BE2C (cell line): ENCODE measurements around the gene C1QTNF5.

Experiments used
- DNase-seq: peaks from one replicate; pipeline ENCODE4 v3.0.0-alpha.2; 2020
- H3K27me3 ChIP-seq: fragments of 250-450 bp; sonication (Bioruptor Pico); 2 replicates; pipeline ENCODE4 v1.5.1; 2020; ENCODE audit warnings: mild to moderate bottlenecking
- H3K36me3 ChIP-seq: fragments of 250-450 bp; sonication (Bioruptor Pico); 2 replicates; pipeline ENCODE4 v1.5.1; 2020; ENCODE audit warnings: mild to moderate bottlenecking
- H3K4me1 ChIP-seq: fragments of 250-450 bp; sonication (Bioruptor Pico); 2 replicates; pipeline ENCODE4 v1.5.1; 2020
- H3K4me3 ChIP-seq: 2 replicates; pipeline ENCODE4 v1.5.1; 2011; ENCODE audit warnings: low read depth, low read length
- H3K9me3 ChIP-seq: fragments of 250-450 bp; sonication (Bioruptor Pico); 2 replicates; pipeline ENCODE4 v1.5.1; 2020
- CTCF ChIP-seq: IDR thresholded peaks from 2 replicates; pipeline ENCODE4 v1.5.1; 2012; ENCODE audit warnings: mild to moderate bottlenecking, low read depth, low read length

Gene C1QTNF5

GRCh38 chr11:119305556-119306372, 34.9 kb downstream of the C1QTNF5 start:
- Histone ChIP-seq H3K4me3 (no peak overlapping the region), H3K27me3 (no peaks in the 10 kb centered on the region), H3K9me3 (no peaks in the 10 kb centered on the region), H3K36me3 (peaks cover 18% of the 10 kb centered on the region; the same call in 1 of the 2 replicates), H3K4me1 (no peaks in the 10 kb centered on the region; the same call in 1 of the 2 replicates)
- DNase-seq = no peak
- no peak for TF ChIP-seq CTCF

DNA sequence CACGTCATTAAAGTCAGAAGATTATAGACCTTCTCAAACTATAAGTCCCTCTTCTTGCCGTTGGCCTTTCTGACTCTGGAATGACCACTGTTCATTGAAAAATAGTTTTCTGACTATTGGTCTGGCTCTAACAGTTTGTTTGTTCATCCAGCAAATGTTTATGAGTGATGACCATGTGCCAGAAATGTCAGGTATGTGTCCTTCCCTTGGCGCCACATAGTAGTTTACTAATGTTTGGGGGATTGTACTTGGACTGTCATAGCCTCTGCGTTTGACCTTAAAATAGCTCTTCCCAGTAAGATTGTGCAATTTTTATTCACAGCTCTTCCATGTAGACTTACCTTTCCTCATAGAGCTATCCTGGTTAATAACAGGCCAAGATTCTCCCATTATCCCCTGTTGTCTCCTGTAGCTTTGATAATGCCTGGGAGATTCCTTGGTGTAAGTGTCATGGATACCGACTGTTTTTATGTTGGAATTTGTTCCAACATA, 37.4 kb downstream of the C1QTNF5 start:
- H3K4me3 ChIP-seq = no peak overlapping the region
- DNase-seq = no peak
- H3K36me3 ChIP-seq = peaks cover 22% of the 10 kb centered on the region
- TF ChIP-seq CTCF = no peak
- H3K4me1 ChIP-seq = peaks cover 6% of the 10 kb centered on the region; the same call in 1 of the 2 replicates
- H3K9me3 ChIP-seq = no peaks in the 10 kb centered on the region
- H3K27me3 ChIP-seq = no peaks in the 10 kb centered on the region

DNA sequence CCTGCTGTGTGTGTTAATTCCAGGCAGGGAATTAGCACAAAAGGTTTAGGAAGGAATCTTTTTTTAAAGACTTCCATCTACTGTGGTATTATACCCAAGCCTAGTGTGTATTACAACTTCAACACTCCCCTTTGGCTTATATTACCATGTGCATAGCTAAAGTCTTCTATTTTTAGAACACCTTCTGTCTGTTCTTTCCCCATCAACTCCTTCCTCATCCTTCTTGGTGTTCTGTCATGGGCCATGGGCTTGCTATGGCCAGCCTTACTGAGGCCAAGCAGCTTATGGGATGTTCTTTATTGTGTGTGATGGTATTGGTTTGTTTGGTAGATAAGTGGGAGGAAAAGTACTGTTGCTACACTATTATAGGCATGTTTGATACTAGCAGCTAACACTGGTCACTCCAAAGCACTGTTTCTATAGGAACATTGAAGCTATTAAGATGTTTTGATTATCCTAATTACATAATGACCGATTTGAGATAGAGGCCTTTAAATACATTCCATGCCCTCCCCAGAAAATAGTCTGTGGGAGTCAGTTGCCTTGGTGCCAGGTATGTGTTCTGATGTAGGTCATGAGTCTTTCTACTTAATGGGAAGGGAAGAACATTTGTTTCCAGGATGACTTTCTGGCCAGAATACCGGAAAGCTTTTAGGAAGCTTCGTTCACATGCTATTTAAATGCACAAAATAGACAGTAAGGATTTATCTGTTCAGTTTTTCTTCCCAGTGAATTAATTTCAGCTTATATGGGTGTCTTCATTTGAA, 40.3 kb downstream of the C1QTNF5 start:
- no peak for DNase-seq
- Histone ChIP-seq H3K9me3 (no peaks in the 10 kb centered on the region), H3K4me3 (no peak overlapping the region), H3K36me3 (peaks cover 30% of the 10 kb centered on the region), H3K27me3 (no peaks in the 10 kb centered on the region), H3K4me1 (peaks cover 6% of the 10 kb centered on the region; the same call in 1 of the 2 replicates)
- TF ChIP-seq CTCF = no peak

- peaks cover 30% of the 10 kb centered on the region for H3K36me3 ChIP-seq
- peaks cover 6% of the 10 kb centered on the region; the same call in 1 of the 2 replicates for H3K4me1 ChIP-seq
- DNase-seq = no peak
These were observed 41.3 kb downstream of the C1QTNF5 start for GRCh38 chr11:119299416-119299815.

GRCh38 chr11:119298726-119299125, 42.0 kb downstream of the C1QTNF5 start:
- TF ChIP-seq CTCF = no peak
- no peak for DNase-seq
- no peaks in the 10 kb centered on the region for H3K27me3 ChIP-seq
- H3K4me1 ChIP-seq = peaks cover 6% of the 10 kb centered on the region; the same call in 1 of the 2 replicates
- H3K36me3 ChIP-seq = peaks cover 30% of the 10 kb centered on the region
- H3K4me3 ChIP-seq = no peak overlapping the region
- H3K9me3 ChIP-seq = no peaks in the 10 kb centered on the region

More at GRCh38 chr11:119299416-119299815, 41.3 kb downstream of the C1QTNF5 start:
- Histone ChIP-seq H3K4me3 (no peak overlapping the region), H3K9me3 (no peaks in the 10 kb centered on the region), H3K27me3 (no peaks in the 10 kb centered on the region)
- no peak for TF ChIP-seq CTCF
